ENCODE results near the gene SFRP2. TPM values are rescaled to one million over a fixed set of nuclear protein-coding genes. Genes with fewer than 3 reads are reported as not detected.

The SFRP2 gene
- total RNA-seq, 2 experiments from 2014 or later: not detected

DNA sequence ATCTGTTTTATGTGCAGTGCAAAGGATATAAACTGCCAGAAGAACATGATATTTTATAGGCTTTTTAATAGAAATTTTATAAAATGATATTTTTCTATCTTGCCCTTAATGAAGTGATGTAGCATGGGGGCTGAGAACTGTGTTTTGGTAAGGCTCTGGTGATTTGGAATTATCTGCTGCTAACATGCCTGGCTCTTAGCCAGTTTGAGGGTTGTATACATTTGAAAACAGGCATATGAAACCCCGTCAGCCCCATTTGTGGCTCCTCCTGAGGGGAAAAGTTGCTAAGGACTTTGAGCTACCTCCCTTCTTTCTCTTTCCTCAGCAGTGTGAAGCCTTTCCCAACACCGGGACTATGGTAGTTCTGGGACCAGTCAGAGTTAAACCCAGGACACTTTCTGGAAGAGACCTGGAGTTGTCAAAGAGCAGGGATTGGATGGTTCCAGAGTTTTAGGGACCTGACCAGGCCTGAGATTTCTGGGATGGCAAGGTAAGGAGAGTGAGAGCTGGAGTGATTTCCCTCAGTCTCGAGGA, 4.7 kb downstream of the SFRP2 start:
- BruUV-seq (replicated peaks): no TSS peak
- POLR2A ChIA-PET: interaction anchor here (0.6 kb wide), 1 partner anchor 37 kb away, joined by 4 read pairs; no protein-coding TSS in a partner anchor

DNA sequence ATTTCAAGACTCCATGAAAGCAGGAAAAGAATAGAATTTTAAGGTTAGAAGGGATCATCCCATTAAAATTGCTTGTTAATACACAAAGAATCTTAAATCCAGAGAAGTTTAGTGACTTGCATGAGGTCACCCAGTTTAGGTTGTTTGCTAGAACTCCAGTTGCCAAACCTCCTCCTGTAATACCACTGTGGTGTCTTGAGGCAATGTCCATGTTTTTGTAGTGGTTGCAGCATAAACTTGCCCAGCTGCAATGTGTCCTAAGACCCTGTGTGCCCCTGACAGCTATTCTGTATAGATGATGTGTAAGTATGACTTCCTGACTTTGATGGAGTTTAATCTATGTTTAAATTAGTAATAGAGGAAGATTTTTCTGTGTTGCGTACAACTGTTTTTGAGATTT, 6.3 kb downstream of the SFRP2 start:
- TF ChIP-seq, protein P1, sequence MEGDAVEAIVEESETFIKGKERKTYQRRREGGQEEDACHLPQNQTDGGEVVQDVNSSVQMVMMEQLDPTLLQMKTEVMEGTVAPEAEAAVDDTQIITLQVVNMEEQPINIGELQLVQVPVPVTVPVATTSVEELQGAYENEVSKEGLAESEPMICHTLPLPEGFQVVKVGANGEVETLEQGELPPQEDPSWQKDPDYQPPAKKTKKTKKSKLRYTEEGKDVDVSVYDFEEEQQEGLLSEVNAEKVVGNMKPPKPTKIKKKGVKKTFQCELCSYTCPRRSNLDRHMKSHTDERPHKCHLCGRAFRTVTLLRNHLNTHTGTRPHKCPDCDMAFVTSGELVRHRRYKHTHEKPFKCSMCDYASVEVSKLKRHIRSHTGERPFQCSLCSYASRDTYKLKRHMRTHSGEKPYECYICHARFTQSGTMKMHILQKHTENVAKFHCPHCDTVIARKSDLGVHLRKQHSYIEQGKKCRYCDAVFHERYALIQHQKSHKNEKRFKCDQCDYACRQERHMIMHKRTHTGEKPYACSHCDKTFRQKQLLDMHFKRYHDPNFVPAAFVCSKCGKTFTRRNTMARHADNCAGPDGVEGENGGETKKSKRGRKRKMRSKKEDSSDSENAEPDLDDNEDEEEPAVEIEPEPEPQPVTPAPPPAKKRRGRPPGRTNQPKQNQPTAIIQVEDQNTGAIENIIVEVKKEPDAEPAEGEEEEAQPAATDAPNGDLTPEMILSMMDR (conservative IDR thresholded peaks at IDR 0.05; ENCODE audit: low read length): no peak
- no peak for TF ChIP-seq EZH2phosphoT487 (IDR thresholded peaks at IDR 0.05; ENCODE audit: borderline replicate concordance, low read depth, low read length)
- DNase-seq (ENCODE audit: low spot score): no peak
- H2AFZ ChIP-seq (ENCODE audit: low read length): no peak overlapping the region
- H4K20me1 ChIP-seq (ENCODE audit: insufficient read depth, low read length): no peaks in the 10 kb centered on the region
- POLR2A ChIA-PET: no interaction called here
- intact Hi-C loops (cut with micrococcal nuclease; ENCODE audit: unreplicated experiment): no loop called here
- H3K4me2 ChIP-seq (ENCODE audit: low read length): no peak overlapping the region
- H3K27ac ChIP-seq (ENCODE audit: low read depth, low read length, poor library complexity, severe bottlenecking): no peak overlapping the region
- no peak overlapping the region for H3K4me3 ChIP-seq (ENCODE audit: low read depth, low read length, poor library complexity, severe bottlenecking)
- no peaks in the 10 kb centered on the region for H3K36me3 ChIP-seq (ENCODE audit: insufficient read depth, low read length)
- CTCF ChIA-PET (ENCODE audit: unreplicated experiment): no interaction called here
- no peaks in the 10 kb centered on the region for H3K9me3 ChIP-seq (ENCODE audit: low read length)
- no peaks in the 10 kb centered on the region for H3K9me2 ChIP-seq (ENCODE audit: insufficient read depth, low read length)
- no TSS peak for BruUV-seq (replicated peaks)
- H3K4me1 ChIP-seq (ENCODE audit: insufficient read depth, low read length, poor library complexity, severe bottlenecking): no peaks in the 10 kb centered on the region
- no peaks in the 10 kb centered on the region for H3K79me2 ChIP-seq (ENCODE audit: insufficient read depth, low read depth, low read length)

More for the DNA sequence above, 4.7 kb downstream of the SFRP2 start:
- Histone ChIP-seq H3K9me2 (ENCODE audit: insufficient read depth, low read length) (no peaks in the 10 kb centered on the region), H2AFZ (ENCODE audit: low read length) (no peak overlapping the region), H3K9me3 (ENCODE audit: low read length) (no peaks in the 10 kb centered on the region), H3K4me2 (ENCODE audit: low read length) (no peak overlapping the region), H3K79me2 (ENCODE audit: insufficient read depth, low read depth, low read length) (no peaks in the 10 kb centered on the region), H3K4me1 (ENCODE audit: insufficient read depth, low read length, poor library complexity, severe bottlenecking) (no peaks in the 10 kb centered on the region), H3K36me3 (ENCODE audit: insufficient read depth, low read length) (no peaks in the 10 kb centered on the region), H4K20me1 (ENCODE audit: insufficient read depth, low read length) (no peaks in the 10 kb centered on the region), H3K4me3 (ENCODE audit: low read depth, low read length, poor library complexity, severe bottlenecking) (no peak overlapping the region), H3K27ac (ENCODE audit: low read depth, low read length, poor library complexity, severe bottlenecking) (no peak overlapping the region)
- CTCF ChIA-PET (ENCODE audit: unreplicated experiment): no interaction called here
- TF ChIP-seq, protein P1 (conservative IDR thresholded peaks at IDR 0.05; ENCODE audit: low read length): no peak
- no peak for TF ChIP-seq EZH2phosphoT487 (IDR thresholded peaks at IDR 0.05; ENCODE audit: borderline replicate concordance, low read depth, low read length)
- intact Hi-C loops (cut with micrococcal nuclease; ENCODE audit: unreplicated experiment): no loop called here
- DNase-seq (ENCODE audit: low spot score): no peak

DNA sequence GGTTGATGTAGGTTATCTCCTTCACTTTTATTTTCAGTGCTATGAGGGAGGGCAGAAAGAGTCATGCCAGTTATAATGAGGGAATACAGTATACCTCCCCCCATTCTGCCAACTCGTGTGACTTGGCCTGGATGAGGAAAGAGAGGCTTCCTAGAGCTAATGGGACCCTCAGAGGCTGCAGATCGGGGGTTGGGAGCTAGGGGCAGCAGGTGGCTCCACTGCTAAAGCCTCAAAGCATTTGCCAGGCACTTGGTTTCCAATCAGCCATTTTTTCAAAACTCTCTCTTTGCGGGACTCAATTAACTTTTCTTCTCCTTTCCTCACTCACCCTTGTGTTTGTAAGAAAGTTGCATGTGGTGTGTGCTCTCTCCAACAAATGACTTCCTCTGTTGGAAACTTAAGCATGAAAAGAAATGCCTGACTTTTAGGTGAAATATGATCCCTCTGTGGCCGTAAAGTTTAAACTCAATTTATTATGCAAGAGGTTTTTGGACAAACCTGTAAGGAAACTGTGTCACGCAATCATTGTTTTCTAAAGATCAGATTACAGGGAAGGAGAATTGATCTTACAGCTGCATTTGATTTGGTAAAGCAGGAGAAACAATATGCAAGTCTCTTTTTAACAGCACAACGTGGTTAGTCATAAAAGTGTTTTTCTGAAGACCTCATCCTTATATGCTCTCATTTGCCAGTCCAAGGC, 7.0 kb downstream of the SFRP2 start:
- no peak overlapping the region for H3K27ac ChIP-seq (ENCODE audit: low read depth, low read length, poor library complexity, severe bottlenecking)
- no peaks in the 10 kb centered on the region for H3K9me3 ChIP-seq (ENCODE audit: low read length)
- no peak overlapping the region for H3K4me2 ChIP-seq (ENCODE audit: low read length)
- no peaks in the 10 kb centered on the region for H3K4me1 ChIP-seq (ENCODE audit: insufficient read depth, low read length, poor library complexity, severe bottlenecking)
- DNase-seq (ENCODE audit: low spot score): no peak
- ChIA-PET POLR2A (interaction anchor here (0.6 kb wide), 1 partner anchor 371 kb away, joined by 4 read pairs; no protein-coding TSS in a partner anchor), CTCF (ENCODE audit: unreplicated experiment) (no interaction called here)
- H3K79me2 ChIP-seq (ENCODE audit: insufficient read depth, low read depth, low read length): no peaks in the 10 kb centered on the region
- no TSS peak for BruUV-seq (replicated peaks)
- no peaks in the 10 kb centered on the region for H3K36me3 ChIP-seq (ENCODE audit: insufficient read depth, low read length)
- H3K4me3 ChIP-seq (ENCODE audit: low read depth, low read length, poor library complexity, severe bottlenecking): no peak overlapping the region
- TF ChIP-seq, protein P1 (conservative IDR thresholded peaks at IDR 0.05; ENCODE audit: low read length): no peak; the same call in 1 of the 2 replicates
- no peak for TF ChIP-seq EZH2phosphoT487 (IDR thresholded peaks at IDR 0.05; ENCODE audit: borderline replicate concordance, low read depth, low read length)
- H3K9me2 ChIP-seq (ENCODE audit: insufficient read depth, low read length): no peaks in the 10 kb centered on the region
- no peak overlapping the region for H2AFZ ChIP-seq (ENCODE audit: low read length)
- no peaks in the 10 kb centered on the region for H4K20me1 ChIP-seq (ENCODE audit: insufficient read depth, low read length)
- intact Hi-C loops (cut with micrococcal nuclease; ENCODE audit: unreplicated experiment): no loop called here
